AG09309 (cell line): ENCODE data around the gene CCDC57.
"Not testable (repeated sequence)": the region's sequence is repeated elsewhere in the genome, so short reads cannot be mapped to it uniquely, and the experiment has no call there.

Source experiments
- DNase-seq: peaks from one replicate; pipeline ENCODE4 v3.0.0-alpha.2; 2010; ENCODE audit warnings: low read depth
- H3K4me3 ChIP-seq: 2 replicates; pipeline ENCODE4 v1.5.1; 2011; ENCODE audit warnings: mild to moderate bottlenecking, low read depth, low read length, moderate library complexity; ENCODE audit not compliant: control insufficient read depth
- TF ChIP-seq, protein P1 (sequence below): IDR thresholded peaks from 2 replicates; pipeline ENCODE4 v1.5.1; 2011; ENCODE audit warnings: mild to moderate bottlenecking, low read depth, low read length, inconsistent platforms; ENCODE audit not compliant: insufficient read depth, control insufficient read depth; ENCODE audit errors: missing control alignments

Gene CCDC57

DNA sequence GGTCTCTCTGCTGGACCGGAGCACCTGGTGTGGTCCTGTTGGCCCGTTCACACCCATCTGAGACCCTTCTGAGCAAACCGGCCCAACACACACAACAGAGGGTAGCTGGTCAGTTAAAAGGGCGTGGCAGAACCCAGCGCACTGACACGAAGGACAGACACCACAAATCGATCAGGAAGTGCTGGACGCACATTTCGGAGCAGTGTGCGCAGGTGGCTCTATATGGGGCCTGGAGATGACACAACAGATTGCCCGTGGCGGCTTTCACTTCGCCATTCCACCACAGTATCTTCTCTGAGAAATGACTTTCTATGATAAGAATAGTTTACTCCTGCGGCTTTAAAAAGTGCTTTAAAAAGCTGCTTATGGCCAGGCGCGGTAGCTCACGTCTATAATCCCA lies 12.5 kb downstream of the CCDC57 start:
- TF ChIP-seq, protein P1, sequence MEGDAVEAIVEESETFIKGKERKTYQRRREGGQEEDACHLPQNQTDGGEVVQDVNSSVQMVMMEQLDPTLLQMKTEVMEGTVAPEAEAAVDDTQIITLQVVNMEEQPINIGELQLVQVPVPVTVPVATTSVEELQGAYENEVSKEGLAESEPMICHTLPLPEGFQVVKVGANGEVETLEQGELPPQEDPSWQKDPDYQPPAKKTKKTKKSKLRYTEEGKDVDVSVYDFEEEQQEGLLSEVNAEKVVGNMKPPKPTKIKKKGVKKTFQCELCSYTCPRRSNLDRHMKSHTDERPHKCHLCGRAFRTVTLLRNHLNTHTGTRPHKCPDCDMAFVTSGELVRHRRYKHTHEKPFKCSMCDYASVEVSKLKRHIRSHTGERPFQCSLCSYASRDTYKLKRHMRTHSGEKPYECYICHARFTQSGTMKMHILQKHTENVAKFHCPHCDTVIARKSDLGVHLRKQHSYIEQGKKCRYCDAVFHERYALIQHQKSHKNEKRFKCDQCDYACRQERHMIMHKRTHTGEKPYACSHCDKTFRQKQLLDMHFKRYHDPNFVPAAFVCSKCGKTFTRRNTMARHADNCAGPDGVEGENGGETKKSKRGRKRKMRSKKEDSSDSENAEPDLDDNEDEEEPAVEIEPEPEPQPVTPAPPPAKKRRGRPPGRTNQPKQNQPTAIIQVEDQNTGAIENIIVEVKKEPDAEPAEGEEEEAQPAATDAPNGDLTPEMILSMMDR = no peak
- no peak overlapping the region for H3K4me3 ChIP-seq

DNA sequence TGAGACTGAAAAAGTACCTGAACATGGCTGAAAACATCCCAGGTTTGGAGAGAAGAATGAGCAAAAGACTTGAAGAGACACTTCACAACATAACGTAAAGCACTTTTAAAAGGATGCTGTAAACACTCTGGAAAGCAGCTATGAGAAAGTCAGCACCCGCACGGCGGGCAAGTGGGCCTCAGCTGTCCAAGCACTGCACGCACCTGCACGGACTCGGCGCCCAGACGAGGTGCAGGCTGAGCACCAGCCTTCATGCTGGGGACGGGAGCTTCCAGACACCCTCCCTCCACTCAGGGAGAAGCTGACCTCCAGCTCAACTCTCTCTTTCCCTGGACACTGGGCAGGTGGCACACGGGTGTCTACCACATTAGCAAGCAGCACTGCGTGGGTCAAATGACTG lies 13.1 kb downstream of the CCDC57 start:
- TF ChIP-seq, protein P1 = no peak
- no peak for DNase-seq
- H3K4me3 ChIP-seq = no peak overlapping the region

More for the DNA sequence above, 12.5 kb downstream of the CCDC57 start:
- DNase-seq = no peak

DNA sequence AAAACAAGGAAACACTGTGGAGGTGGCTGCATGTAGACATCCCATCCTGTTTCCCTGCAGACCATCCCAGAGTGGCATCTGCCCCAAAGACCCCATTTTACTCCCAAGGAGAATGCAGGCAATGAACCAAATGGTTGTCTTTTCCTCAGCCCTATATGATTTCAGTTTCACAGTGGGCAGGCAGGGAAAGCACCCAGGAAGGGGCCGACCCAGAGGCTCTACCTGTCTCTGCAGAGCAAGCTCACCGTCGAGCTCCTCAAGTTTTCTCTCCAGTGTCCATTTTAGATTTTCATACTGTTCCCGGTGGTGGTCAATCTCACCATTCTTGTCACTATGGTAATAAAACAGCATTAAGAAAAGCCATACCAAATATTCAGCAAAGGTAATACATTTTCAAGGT lies 14.6 kb downstream of the CCDC57 start:
- TF ChIP-seq, protein P1 = no peak
- DNase-seq = no peak
- H3K4me3 ChIP-seq = no peak overlapping the region

DNA sequence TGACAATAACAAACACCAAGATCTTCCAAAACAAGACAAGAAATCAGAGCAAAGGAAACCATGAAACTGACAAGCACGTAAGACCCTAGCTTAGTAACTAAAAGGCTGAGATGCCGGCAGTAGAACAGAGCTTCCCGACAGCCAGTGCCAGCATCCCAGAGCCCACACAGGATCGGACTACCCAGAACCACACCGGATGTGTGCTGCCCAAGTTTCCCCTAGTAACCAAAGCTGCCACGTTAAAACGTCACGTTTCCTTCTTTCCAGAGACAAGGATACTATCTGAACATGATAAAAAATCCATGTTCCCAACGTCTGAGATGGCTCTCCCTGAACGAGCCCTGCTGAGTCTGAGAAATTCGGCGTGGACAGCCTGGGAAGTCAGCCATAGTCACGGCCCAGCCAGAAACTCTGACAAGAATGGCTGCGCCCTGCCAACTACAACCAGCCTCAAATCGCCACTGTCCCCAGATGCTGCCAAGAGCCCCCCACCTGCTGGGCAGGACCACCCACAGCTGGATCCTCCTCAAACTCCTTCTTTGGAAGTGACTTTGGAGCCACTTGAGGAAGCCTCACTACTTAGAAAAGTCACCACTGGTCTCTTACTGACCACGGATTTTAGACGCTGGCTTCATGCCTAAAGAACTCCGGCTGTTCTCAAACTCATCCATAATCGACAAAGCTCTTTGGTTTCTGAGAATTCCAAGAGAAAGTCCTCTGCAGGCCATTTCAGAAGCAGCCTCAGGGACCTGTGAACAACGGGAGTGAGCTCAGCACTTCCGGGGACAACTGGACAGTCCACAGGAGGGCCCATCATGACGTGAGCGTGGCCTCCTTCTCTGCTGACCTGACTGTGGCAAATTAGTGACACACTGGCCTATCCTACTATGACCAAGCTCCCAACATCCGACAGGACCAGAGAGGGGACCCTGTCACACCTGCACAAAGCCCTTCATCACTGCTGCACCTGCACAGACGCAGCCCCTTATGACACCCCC lies 16.7 kb downstream of the CCDC57 start:
- no peak for DNase-seq
- TF ChIP-seq, protein P1 = no peak
- H3K4me3 ChIP-seq = no peak overlapping the region

DNA sequence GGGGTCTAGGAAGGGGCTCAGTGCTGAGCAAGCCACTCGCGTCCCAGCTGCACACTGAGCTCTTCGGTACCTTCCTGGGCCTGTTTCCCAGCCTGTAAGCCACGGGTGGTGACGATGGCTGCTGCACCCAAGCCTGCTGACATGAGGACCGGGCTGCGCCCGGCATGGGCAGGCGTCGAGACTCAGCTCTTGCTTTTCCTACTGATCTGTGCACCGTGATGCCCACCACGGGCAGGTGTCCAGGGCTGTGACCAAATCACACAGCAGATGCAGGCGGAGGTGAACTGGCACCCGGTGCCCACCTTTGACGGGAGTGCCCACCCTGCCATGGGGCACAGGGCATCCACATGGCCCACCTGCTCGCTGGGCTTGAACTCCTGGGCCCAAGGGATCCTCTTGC lies 17.9 kb downstream of the CCDC57 start:
- TF ChIP-seq, protein P1 = no peak
- DNase-seq = no peak
- H3K4me3 ChIP-seq = no peak overlapping the region

DNA sequence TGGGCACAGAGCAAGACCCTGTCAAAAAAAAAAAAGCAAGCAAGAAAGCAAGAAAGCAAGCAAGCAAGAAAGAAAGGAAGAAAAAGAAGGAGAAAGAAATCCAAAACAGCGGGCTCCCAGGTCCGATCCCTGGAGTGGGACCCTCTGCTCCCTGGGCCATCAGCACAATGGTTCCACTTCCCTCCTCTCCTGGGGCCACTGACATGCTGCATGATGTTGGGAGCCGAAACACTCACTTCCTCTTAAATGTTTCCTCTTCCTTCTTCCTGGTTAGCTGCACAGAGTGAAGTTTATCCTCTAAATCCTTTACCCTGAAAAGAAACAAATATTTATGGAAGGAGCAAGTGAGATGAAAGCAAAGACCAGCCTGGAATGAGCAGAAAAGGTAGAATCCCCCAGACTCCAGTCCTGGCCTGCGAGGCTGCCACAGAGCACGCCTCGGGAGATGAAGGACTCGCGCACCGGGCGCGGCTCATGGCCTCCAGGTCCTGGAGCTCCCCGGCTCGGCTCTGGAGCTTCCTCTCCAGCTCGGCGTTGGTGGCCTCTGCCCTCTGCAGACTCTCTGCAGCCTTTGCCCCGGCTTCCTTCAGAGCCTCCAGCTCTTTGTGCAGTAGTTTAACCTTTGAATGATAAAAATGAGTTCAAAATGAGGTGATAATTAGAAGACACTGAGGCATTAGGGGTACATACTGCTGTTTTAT lies 19.0 kb downstream of the CCDC57 start:
- H3K4me3 ChIP-seq = no peak overlapping the region
- TF ChIP-seq, protein P1 = no peak
- DNase-seq = no peak

DNA sequence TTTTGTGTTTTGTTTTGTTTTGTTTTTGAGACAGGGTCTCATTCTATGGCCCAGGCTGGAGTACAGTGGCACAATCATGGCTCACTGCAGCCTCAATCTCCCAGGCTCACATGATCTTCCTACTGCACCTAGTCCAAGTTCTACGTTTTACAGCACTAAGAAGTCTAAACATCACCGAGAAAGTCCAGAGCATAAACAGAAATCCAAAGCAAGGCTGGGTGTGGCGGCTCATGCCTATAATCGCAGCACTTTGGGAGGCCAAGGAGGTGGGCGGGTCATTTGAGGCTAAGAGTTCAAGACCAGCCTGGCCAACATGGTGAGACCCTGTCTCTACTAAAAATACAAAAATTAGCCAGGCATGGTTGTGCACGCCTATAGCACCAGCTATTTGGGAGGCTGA lies 19.6 kb downstream of the CCDC57 start:
- H3K4me3 ChIP-seq, DNase-seq: not testable (repeated sequence)
